ENCODE data around the gene SLC22A14.
"Not testable (repeated sequence)": the region's sequence is repeated elsewhere in the genome, so short reads cannot be mapped to it uniquely, and the experiment has no call there.

Gene SLC22A14

GRCh38 chr3:38271553-38271952 is 10.5 kb upstream of the SLC22A14 start:
- DNase-seq (ENCODE audit: low read depth), result no peak

DNA sequence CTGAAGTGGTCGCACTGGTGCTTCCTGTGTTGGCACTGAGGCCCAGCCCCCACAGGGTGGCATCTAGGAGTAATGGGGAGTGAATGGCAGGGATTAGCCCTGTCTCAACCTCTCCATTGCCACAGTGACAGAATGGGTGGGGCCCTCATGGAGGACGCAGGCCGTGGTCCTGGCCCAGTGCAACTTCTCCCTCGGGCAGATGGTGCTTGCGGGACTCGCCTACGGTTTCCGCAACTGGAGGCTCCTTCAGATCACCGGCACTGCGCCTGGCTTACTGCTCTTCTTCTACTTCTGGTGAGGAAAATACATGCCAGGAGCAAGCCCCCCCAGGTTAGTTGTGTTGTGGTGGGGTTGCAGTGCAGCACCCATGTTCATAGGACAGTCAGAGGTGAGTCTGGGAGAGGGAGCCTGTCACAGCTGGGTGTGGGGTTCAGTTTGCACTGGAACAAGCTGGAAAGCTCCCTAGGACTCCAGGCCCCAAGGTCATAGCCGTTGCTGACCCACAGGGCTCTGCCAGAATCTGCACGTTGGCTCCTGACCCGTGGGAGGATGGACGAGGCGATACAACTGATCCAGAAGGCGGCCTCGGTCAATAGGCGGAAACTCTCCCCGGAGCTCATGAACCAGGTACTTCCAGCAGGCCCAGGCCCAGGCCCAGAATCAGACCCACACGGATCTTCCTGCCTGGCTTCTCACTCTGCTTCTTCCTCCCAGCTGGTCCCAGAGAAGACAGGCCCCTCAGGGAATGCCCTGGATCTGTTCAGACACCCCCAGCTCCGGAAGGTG is 7.0 kb upstream of the SLC22A14 start:
- no peak for DNase-seq (ENCODE audit: low read depth)

DNA sequence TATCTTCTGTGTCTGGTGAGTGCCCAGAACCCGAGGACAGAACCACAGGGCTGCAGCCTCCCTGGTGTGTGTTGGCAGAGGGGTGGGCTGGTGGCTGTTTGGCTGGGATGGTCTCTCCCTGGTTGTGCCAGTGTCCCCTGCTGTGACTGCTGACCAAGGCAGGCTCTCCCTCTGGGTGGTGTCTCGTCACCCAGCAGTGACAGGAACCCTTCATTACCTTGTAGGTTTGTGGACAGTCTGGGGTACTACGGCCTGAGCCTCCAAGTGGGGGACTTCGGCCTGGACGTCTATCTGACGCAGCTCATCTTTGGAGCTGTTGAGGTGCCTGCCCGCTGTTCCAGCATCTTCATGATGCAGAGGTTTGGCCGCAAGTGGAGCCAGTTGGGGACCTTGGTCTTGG is 6.4 kb upstream of the SLC22A14 start:
- DNase-seq (ENCODE audit: low read depth), result no peak

DNA sequence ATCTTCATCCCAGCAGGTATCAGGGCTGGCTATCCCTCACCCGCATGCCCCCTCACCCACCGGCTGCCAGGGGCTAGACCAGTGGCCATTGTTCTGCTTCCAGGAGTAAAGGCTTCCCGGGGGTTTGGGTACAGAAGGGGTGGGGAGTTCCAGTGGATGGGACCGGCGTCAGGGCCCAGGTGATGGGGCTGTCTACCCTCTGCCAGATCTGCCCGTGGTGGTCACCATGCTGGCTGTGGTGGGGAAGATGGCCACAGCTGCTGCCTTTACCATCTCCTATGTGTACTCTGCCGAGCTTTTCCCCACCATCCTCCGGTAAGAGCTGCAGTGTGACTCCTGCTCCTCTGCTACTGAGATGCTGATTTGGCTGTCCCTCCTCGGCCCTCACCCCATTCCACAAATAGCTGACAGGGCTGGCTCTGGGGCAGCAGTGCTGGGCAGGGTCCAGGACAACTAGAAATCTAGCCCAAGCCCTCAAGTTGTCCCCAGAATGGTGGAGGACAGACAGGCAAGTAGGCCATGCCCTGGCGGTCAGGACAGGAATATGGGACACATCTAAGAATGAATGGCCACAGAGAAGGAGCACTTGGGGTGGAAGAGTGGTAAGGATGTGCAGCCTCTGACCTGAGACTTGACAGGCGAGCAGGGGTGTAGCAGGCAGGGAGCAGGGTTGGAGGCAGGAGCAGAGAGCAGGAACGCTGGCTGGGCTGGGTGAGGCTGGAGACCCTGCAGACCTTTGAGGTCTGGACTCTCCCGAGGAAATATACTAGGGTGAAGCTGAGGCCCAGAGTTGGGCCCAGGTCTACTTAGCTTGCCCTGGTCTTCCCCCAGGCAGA is 5.8 kb upstream of the SLC22A14 start:
- DNase-seq (ENCODE audit: low read depth), result no peak

DNA sequence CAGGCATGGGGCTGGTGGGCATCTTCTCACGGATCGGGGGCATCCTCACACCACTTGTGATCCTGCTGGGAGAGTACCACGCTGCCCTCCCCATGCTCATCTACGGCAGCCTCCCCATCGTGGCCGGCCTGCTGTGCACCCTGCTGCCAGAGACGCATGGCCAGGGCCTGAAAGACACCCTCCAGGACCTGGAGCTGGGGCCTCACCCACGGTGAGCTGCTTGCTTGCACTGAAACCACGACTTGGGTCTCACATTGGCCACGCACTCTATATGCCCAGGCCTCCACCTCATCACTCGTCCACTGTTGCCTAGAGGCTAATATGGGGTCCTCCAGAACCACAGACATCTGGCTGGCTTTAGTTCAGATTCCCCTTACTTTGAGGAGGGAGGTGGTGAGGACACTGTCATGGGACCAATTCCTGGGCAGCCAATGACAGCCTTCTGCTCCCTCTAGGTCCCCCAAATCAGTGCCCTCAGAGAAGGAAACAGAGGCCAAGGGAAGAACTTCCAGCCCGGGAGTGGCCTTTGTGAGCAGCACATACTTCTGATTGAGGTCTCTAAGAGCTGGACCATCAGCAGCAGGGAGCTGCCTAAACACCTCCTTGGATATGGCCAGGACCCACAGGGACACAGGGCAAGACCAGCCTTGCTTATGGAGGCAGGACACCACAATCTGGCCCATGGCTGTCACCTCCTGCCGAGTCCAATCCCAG is 5.0 kb upstream of the SLC22A14 start:
- no peak for DNase-seq (ENCODE audit: low read depth)

GRCh38 chr3:38278841-38279240 is 3.3 kb upstream of the SLC22A14 start:
- no peak for DNase-seq (ENCODE audit: low read depth)

DNA sequence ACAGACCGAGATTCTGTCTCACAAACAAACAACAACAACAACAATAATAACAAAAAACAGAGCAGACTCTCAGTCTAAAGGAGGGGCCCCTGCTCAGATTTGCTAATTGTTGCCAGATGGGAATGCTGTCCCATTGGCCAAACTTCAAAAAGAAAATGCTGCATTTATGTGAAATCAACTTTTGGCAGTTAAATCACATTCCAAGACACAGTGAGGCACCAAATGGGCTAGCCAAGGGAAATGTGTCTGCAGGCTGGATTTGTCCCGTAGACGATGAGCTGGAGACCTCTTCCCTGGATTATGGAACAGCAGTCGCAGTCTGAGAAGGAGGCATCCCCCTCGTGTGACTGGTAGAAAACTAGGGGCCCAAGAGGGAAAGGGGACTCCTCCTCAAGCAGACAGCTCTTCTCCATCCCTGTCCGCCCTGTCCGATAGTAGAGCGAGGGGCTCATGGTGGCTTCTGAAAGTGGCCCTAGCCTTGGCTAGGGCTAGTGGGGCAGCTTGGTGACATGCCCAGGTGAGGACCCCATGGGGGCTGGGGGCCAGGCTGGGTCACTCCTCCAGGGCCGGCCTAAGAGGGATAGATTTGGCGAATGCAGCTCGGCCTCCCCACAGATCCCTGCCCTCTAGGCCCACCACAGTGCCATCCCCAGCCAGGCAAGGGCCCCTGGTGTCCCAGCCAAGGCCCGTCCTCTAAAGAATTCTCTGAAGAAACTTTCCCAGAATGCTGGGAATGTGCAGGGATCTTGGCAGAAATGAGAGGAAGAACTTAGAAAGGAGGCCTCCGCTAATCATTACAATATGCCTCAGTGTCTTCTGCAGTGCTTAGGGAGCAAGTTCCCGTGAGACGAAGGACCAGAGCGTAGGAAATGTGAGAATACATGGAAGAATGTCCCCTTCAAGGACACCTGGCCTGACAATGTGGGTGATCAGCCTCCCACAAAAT is 2.0 kb downstream of the SLC22A14 start:
- no peak for DNase-seq (ENCODE audit: low read depth)

DNA sequence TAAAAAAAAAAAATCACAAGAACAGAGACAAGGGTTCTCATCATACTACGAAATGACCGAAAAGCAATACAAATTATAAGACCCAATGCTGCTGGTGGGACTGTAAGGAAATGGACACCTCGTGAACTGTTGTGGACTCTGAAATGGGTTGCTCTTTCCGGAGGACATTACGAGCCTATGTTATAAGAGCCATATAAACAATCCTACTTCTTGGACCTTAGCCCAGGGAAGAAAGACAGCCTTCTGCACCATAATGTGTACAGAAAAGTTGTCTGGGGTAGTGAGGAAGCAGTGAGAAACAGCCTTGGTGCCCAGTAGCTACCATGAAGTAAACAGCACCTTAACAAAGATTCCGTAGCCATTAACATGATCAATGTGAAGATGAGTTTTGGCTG is 2.7 kb downstream of the SLC22A14 start:
- no peak for DNase-seq (ENCODE audit: low read depth)

- DNase-seq (ENCODE audit: low read depth), result not testable (repeated sequence)
Measured at GRCh38 chr3:38289286-38290217, 7.5 kb downstream of the SLC22A14 start.

- not testable (repeated sequence) for DNase-seq (ENCODE audit: low read depth)
Measured at GRCh38 chr3:38297053-38297452, 15.0 kb downstream of the SLC22A14 start.

GRCh38 chr3:38297537-38297936 is 15.4 kb downstream of the SLC22A14 start:
- no peak for DNase-seq (ENCODE audit: low read depth)

DNA sequence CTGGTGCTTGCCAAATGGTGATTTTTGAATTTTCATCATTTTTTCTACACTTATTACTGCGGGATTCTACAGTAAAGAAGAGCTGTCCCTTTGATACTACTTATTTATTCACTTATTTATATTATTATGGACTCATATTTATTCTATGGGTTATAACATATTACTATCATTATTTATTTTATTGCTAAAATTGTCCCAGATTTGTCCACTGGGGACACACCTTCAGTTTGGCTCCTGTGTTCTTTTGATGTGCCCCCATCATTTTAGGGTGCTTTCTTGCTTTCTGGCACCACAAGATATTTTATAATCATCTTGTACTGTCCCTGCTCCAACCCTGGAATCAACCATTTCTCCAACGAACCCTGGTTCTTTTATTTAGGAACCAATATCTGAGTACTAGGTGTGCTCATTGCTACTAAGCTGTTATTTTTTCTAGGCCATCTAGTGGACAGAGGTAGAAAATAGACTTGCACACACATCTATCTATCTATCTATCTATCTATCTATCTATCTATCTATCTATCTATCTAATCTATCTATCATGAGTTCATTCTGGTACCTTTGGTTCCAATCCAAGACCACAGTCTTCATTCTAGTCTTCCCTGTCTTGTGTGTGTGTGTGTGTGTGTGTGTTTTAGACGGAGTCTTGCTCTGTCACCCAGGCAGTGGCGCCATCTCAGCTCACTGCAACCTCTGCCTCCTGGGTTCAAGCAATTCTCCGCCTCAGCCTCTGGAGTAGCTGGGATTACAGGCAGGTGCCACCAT is 16.0 kb downstream of the SLC22A14 start:
- no peak for DNase-seq (ENCODE audit: low read depth)

DNA sequence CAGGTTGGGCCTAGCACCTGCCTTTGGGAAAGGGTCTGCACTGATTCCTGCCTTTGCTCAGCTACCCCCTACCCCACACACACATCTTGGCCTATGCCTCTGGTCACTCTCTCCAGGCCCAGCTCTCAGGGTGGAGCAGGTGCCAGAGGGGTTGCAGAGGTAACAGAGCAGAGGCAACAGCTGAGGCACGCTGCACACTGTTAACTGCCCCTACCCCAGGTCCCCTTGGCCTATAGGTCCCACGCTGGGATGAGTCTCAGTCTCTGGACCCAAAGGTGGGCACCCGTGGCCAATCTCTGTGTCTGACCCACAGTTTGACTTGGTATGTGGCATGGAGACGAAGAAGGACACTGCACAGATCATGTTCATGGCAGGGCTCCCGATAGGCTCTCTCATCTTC is 24.8 kb downstream of the SLC22A14 start:
- no peak for DNase-seq (ENCODE audit: low read depth)

- no peak for DNase-seq (ENCODE audit: low read depth)
Measured at GRCh38 chr3:38307599-38307998, 25.5 kb downstream of the SLC22A14 start.

GRCh38 chr3:38308456-38308855 is 26.4 kb downstream of the SLC22A14 start:
- DNase-seq (ENCODE audit: low read depth), result no peak

DNA sequence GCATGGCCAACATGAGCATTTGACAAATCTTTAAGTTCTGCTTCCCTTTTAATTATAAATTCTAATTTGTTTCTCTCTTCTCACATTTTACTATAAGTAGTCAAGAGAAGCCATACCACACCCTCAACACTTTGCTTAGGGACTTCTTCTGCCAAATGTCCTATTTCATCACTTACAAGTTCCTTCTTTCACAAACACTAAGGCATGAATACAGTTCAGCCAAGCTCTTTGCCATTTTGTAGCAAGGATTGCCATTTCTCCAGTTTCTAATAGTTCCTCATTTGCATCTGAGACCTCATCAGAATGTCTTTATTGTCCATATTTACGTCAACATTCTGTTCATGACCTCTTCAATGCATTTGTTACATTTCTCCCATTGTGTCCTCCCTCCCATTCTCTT is 29.4 kb downstream of the SLC22A14 start:
- DNase-seq (ENCODE audit: low read depth), result no peak

GRCh38 chr3:38311941-38312340 is 29.8 kb downstream of the SLC22A14 start:
- no peak for DNase-seq (ENCODE audit: low read depth)

GRCh38 chr3:38312356-38312755 is 30.3 kb downstream of the SLC22A14 start:
- DNase-seq (ENCODE audit: low read depth), result no peak

- no peak for DNase-seq (ENCODE audit: low read depth)
Measured at GRCh38 chr3:38313263-38313662, 31.2 kb downstream of the SLC22A14 start.

DNA sequence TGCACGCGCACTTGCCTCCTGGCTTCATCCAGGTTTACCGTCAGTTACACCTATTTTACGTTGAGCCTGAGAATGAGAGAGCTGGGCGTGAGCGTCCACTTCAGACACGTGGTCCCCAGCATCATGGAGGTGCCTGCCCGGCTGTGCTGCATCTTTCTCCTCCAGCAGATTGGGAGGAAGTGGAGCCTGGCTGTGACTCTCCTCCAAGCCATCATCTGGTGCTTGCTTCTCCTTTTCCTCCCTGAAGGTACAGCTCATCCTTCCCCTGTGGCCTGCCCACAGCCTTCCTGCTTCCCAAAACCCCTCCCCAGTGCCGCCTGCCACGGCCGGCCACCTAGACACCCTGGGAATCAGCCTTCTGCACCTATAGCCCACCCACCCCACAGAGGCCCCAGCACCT is 31.6 kb downstream of the SLC22A14 start:
- DNase-seq (ENCODE audit: low read depth), result no peak
